ENCODE measurements around the gene FAT2. TPM values are rescaled to one million over a fixed set of nuclear protein-coding genes. Genes with fewer than 3 reads are reported as not detected.

The FAT2 gene
- total RNA-seq, 2 donors from 2014 or later, result not detected

- no peak for DNase-seq
- Histone ChIP-seq H3K27ac (no peak overlapping the region), H3K9ac (ENCODE audit: low read depth in 2 of 2, low read length in 2 of 2) (no peak overlapping the region), H3K4me1 (no peaks in the 10 kb centered on the region), H3K4me3 (no peak overlapping the region), H3K27me3 (no peaks in the 10 kb centered on the region), H3K9me3 (no peaks in the 10 kb centered on the region), H3K36me3 (no peaks in the 10 kb centered on the region)
- TF ChIP-seq CTCF (IDR thresholded peaks at IDR 0.05), result no peak
- intact Hi-C loops (cut with DNase I), result no loop called here
These were observed 16.6 kb downstream of the FAT2 start for GRCh38 chr5:151574444-151574996.

GRCh38 chr5:151572657-151573368, 18.3 kb downstream of the FAT2 start:
- H3K9ac ChIP-seq (ENCODE audit: low read depth in 2 of 2, low read length in 2 of 2), result no peak overlapping the region
- H3K4me3 ChIP-seq, result no peak overlapping the region
- no peak for TF ChIP-seq CTCF (IDR thresholded peaks at IDR 0.05)
- no peak overlapping the region for H3K27ac ChIP-seq
- no peaks in the 10 kb centered on the region for H3K4me1 ChIP-seq
- H3K36me3 ChIP-seq, result no peaks in the 10 kb centered on the region
- no peak for DNase-seq
- no peaks in the 10 kb centered on the region for H3K27me3 ChIP-seq
- intact Hi-C loops (cut with DNase I), result no loop called here
- H3K9me3 ChIP-seq, result no peaks in the 10 kb centered on the region

GRCh38 chr5:151571270-151572173, 19.6 kb downstream of the FAT2 start:
- H3K9ac ChIP-seq (ENCODE audit: low read depth in 2 of 2, low read length in 2 of 2), result no peak overlapping the region
- H3K4me3 ChIP-seq, result no peak overlapping the region
- H3K9me3 ChIP-seq, result no peaks in the 10 kb centered on the region
- TF ChIP-seq CTCF (IDR thresholded peaks at IDR 0.05), result no peak
- H3K27me3 ChIP-seq, result no peaks in the 10 kb centered on the region
- intact Hi-C loops (cut with DNase I), result no loop called here
- no peaks in the 10 kb centered on the region for H3K36me3 ChIP-seq
- H3K4me1 ChIP-seq, result no peaks in the 10 kb centered on the region
- no peak for DNase-seq
- no peak overlapping the region for H3K27ac ChIP-seq

- intact Hi-C loops (cut with DNase I), result no loop called here
- H3K27me3 ChIP-seq, result no peaks in the 10 kb centered on the region
- no peak overlapping the region for H3K4me3 ChIP-seq
- no peaks in the 10 kb centered on the region for H3K9me3 ChIP-seq
- H3K9ac ChIP-seq (ENCODE audit: low read depth in 2 of 2, low read length in 2 of 2), result no peak overlapping the region
- no peak for DNase-seq
- H3K27ac ChIP-seq, result no peak overlapping the region
- no peaks in the 10 kb centered on the region for H3K36me3 ChIP-seq
- TF ChIP-seq CTCF (IDR thresholded peaks at IDR 0.05), result no peak
- H3K4me1 ChIP-seq, result no peaks in the 10 kb centered on the region
These were observed 20.4 kb downstream of the FAT2 start for GRCh38 chr5:151570512-151571269.

GRCh38 chr5:151570058-151570457, 21.1 kb downstream of the FAT2 start:
- no peaks in the 10 kb centered on the region for H3K36me3 ChIP-seq
- intact Hi-C loops (cut with DNase I), result no loop called here
- no peak for DNase-seq
- no peak overlapping the region for H3K4me3 ChIP-seq
- H3K27ac ChIP-seq, result no peak overlapping the region
- no peak overlapping the region for H3K9ac ChIP-seq (ENCODE audit: low read depth in 2 of 2, low read length in 2 of 2)
- H3K27me3 ChIP-seq, result no peaks in the 10 kb centered on the region
- H3K4me1 ChIP-seq, result no peaks in the 10 kb centered on the region
- TF ChIP-seq CTCF (IDR thresholded peaks at IDR 0.05), result no peak
- no peaks in the 10 kb centered on the region for H3K9me3 ChIP-seq

Measured in colonic mucosa (tissue), 4 donors.